ENCODE data around the gene LIN9.

GRCh38 chr1:226212545-226212944 lies 96.4 kb downstream of the LIN9 start:
- TF ChIP-seq, protein P1, sequence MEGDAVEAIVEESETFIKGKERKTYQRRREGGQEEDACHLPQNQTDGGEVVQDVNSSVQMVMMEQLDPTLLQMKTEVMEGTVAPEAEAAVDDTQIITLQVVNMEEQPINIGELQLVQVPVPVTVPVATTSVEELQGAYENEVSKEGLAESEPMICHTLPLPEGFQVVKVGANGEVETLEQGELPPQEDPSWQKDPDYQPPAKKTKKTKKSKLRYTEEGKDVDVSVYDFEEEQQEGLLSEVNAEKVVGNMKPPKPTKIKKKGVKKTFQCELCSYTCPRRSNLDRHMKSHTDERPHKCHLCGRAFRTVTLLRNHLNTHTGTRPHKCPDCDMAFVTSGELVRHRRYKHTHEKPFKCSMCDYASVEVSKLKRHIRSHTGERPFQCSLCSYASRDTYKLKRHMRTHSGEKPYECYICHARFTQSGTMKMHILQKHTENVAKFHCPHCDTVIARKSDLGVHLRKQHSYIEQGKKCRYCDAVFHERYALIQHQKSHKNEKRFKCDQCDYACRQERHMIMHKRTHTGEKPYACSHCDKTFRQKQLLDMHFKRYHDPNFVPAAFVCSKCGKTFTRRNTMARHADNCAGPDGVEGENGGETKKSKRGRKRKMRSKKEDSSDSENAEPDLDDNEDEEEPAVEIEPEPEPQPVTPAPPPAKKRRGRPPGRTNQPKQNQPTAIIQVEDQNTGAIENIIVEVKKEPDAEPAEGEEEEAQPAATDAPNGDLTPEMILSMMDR (IDR thresholded peaks at IDR 0.05), result no peak
- TF ChIP-seq POLR2A (IDR thresholded peaks at IDR 0.05) (no peak), EP300 (IDR thresholded peaks at IDR 0.05; ENCODE audit: low read depth) (no peak), POLR2AphosphoS5 (IDR thresholded peaks at IDR 0.05) (no peak)
